GM12878 (cell line): ENCODE measurements around the gene SBK2. TPM values are rescaled to one million over a fixed set of nuclear protein-coding genes. Genes with fewer than 3 reads are reported as not detected.

Source experiments
- ATAC-seq: fragments of 200-7000 bp; cut with Tn5 transposase; 3 replicates; pipeline ENCODE4 v1.9.1; 2020; ENCODE audit warnings: mild to moderate bottlenecking, moderate library complexity
- BruUV-seq: library from RNA; stranded (reverse); fragments of 400-500 nt; replicated peaks from 2 replicates; lab custom pipeline; 2021; lab: Mats Ljungman, UMichigan
- CTCF ChIA-PET: fragments of 300-600 bp; sonication (Branson Sonifier 250); formaldehyde crosslinking; extraction: SDS; loops from one replicate; lab custom pipeline; 2021; ENCODE audit warnings: inconsistent platforms; lab: Yijun Ruan, JAX
- POLR2A ChIA-PET: fragments of 350-600 bp; formaldehyde crosslinking; extraction: SDS; loops from one replicate; lab custom pipeline; 2021; ENCODE audit warnings: inconsistent platforms; lab: Charles Lee
- RAD21 ChIA-PET: fragments of 300-600 bp; sonication (Branson Sonifier 250); formaldehyde crosslinking; loops from one replicate; lab custom pipeline; 2023; ENCODE audit warnings: antibody characterized with exemption; ENCODE audit not compliant: unreplicated experiment; lab: Charles Lee
- SMC1A ChIA-PET: fragments of 300-600 bp; sonication (Branson Sonifier 250); formaldehyde crosslinking; loops from one replicate; lab custom pipeline; 2023; ENCODE audit not compliant: unreplicated experiment, uncharacterized antibody; lab: Charles Lee
- DNase-seq: peaks from one replicate; pipeline ENCODE4 v3.0.0-alpha.2; 2011; ENCODE audit warnings: low read depth, low spot score
- FAIRE-seq: peaks from 3 replicates; lab custom pipeline; 2011; peaks lifted over from hg19 to GRCh38; lab: Jason Lieb, UNC
- H2AFZ ChIP-seq: 2 replicates; pipeline ENCODE4 v1.6.0; 2011; ENCODE audit warnings: low read depth, low read length, control low read depth; ENCODE audit not compliant: control insufficient read depth
- H3K27ac ChIP-seq: 2 replicates; pipeline ENCODE4 v1.5.1; 2011; ENCODE audit warnings: control low read depth; ENCODE audit not compliant: control insufficient read depth, insufficient read depth
- H3K27me3 ChIP-seq, 2 experiments: replicated peaks in 1 of 2; 2 replicates each; pipeline versions ENCODE4 v1.6.0 to v1.6.1; 2011; ENCODE audit warnings: low read length in 1 of 2; ENCODE audit not compliant: control insufficient read depth in 2 of 2, insufficient read depth in 2 of 2
- H3K36me3 ChIP-seq, 2 experiments: 2 replicates each; pipeline ENCODE4 v1.5.1; 2011; ENCODE audit warnings: low read length in 1 of 2; ENCODE audit not compliant: control insufficient read depth in 2 of 2, insufficient read depth in 2 of 2
- H3K4me1 ChIP-seq: 2 replicates; pipeline ENCODE4 v1.6.1; 2011; ENCODE audit warnings: mild to moderate bottlenecking, low read length, moderate library complexity, mixed read lengths; ENCODE audit not compliant: control insufficient read depth, insufficient read depth
- H3K4me2 ChIP-seq: 2 replicates; pipeline ENCODE4 v1.6.0; 2011; ENCODE audit warnings: control low read depth; ENCODE audit not compliant: control insufficient read depth, insufficient read depth
- H3K4me3 ChIP-seq: fragments of 200-600 bp; sonication (generic); 2 replicates; pipeline ENCODE4 v1.5.1; 2016
- H3K79me2 ChIP-seq: 2 replicates; pipeline ENCODE4 v1.6.0; 2011; ENCODE audit warnings: low read length; ENCODE audit not compliant: control insufficient read depth, insufficient read depth
- H3K9ac ChIP-seq: 2 replicates; pipeline ENCODE4 v1.8.0; 2011; ENCODE audit warnings: low read length, control low read depth, mixed read lengths; ENCODE audit not compliant: control insufficient read depth, insufficient read depth
- H3K9me3 ChIP-seq: replicated peaks from 3 replicates; pipeline ENCODE4 v1.5.1; 2011; ENCODE audit warnings: mild to moderate bottlenecking, low read length; ENCODE audit not compliant: control insufficient read depth, insufficient read depth
- H4K20me1 ChIP-seq: 2 replicates; pipeline ENCODE4 v1.6.0; 2011; ENCODE audit not compliant: control insufficient read depth, insufficient read depth
- BCLAF1 ChIP-seq: fragments of 450-650 bp; IDR thresholded peaks from 2 replicates; pipeline ENCODE4 v1.6.1; 2017; ENCODE audit warnings: antibody characterized with exemption, mild to moderate bottlenecking, moderate library complexity
- CHD4 ChIP-seq: fragments of 200-600 bp; sonication (generic); IDR thresholded peaks from 2 replicates; pipeline ENCODE4 v1.6.1; 2016; ENCODE audit warnings: mild to moderate bottlenecking
- HCFC1 ChIP-seq: fragments of 150-350 bp; IDR thresholded peaks from 2 replicates; pipeline ENCODE4 v1.6.1; 2014; ENCODE audit warnings: low read length
- NR2C1 ChIP-seq: fragments of 450-650 bp; IDR thresholded peaks from 2 replicates; pipeline ENCODE4 v1.6.1; 2017; ENCODE audit warnings: antibody characterized with exemption, mild to moderate bottlenecking, moderate library complexity
- SREBF1 ChIP-seq: IDR thresholded peaks from 2 replicates; pipeline ENCODE4 v1.6.1; 2012; ENCODE audit warnings: mild to moderate bottlenecking, low read length
- ZNF217 ChIP-seq: fragments of 450-650 bp; IDR thresholded peaks from 2 replicates; pipeline ENCODE4 v1.6.1; 2017; ENCODE audit warnings: antibody characterized with exemption, mild to moderate bottlenecking
- WGBS: methylation state at CpG from one replicate; pipeline ENCODE4 v1.1.6; 2016; ENCODE audit warnings: low lambda C conversion rate; ENCODE audit not compliant: insufficient replicate concordance, insufficient coverage; ENCODE audit errors: missing lambda C conversion rate; 5-methylcytosine and 5-hydroxymethylcytosine counted together
- in situ Hi-C: fragments of 300-500 bp; cut with MboI; formaldehyde crosslinking; loops from 9 replicates; pipeline ENCODE4 v1.14.3; 2018; ENCODE audit warnings: mixed read lengths
- intact Hi-C: fragments of 100-400 bp; cut with micrococcal nuclease; formaldehyde crosslinking; loops from one replicate; pipeline ENCODE4 v1.14.2; 2022; ENCODE audit not compliant: unreplicated experiment
- polyA plus RNA-seq, 11 experiments: library from polyadenylated mRNA; depleted of rRNA in 4 of 11; unstranded in 6 of 11; stranded (reverse) in 5 of 11; fragments of >200 nt; fragmentation: Nextera tagmentation in 4 of 11; fragmentation: Illumina TruSeq in 1 of 11; extraction: Ambion mirVana in 4 of 11; extraction: Trizol in 1 of 11; gene quantifications; 1 replicate in 1 of 11; 2 replicates in 10 of 11; pipeline versions ENCODE4 v1.2.1 to v1.2.3, GENCODE V29; 2011 to 2016; ENCODE audit warnings: inconsistent platforms in 2 of 11, missing spikeins in 2 of 11, low read depth in 1 of 11
- total RNA-seq, 4 experiments: library from RNA; depleted of rRNA in 3 of 4; stranded (reverse); fragments of >200 nt in 3 of 4; fragmentation: Illumina TruSeq in 1 of 4; extraction: Trizol in 1 of 4; gene quantifications; 2 replicates each; pipeline versions ENCODE4 v1.2.1 to v1.2.3, GENCODE V29; 2013 to 2021
- TF ChIP-seq, protein P1 (sequence below): fragments of 450-650 bp; IDR thresholded peaks from 2 replicates; pipeline ENCODE4 v1.6.1; 2014; ENCODE audit warnings: mild to moderate bottlenecking
- TF ChIP-seq, protein P2 (sequence below): fragments of 450-650 bp; IDR thresholded peaks from 2 replicates; pipeline ENCODE4 v1.6.1; 2017; ENCODE audit warnings: mild to moderate bottlenecking

Gene SBK2
- total and polyA plus RNA-seq, 10 of the 15 experiments (the other 5 are each of a cell fraction or from before 2014, with no cell fraction given) = not detected

DNA sequence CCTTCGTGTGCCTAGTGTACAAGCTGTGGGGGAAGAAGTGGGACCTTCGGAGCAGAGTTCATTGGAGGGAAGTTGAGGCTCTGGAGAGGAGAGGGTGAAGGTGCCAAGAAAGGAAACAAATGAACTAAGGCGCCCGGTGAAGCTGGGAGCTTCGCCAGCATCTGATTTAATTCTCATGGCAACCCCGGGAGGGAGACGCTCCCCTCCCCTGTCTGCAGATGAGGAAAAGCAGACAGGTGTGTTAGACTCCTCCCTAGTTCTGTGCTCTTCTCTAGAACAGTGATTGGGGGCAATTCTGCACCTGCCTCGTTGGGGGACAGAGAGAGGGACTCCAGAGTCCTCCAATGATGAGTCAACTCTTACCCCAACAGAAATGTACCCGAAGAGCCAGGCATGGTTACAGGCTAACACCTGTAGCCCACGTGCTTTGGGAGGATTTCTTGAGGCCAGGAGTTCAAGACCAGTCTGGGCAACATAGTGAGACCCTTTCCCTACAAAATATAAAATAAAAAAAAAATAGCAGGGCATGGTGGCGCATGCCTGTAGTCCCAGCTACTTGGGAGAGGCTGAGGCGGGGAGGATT, 44.5 kb downstream of the SBK2 start:
- ChIA-PET SMC1A (no interaction called here), RAD21 (no interaction called here), POLR2A (no interaction called here), CTCF (interaction anchor here (2.5 kb wide), 1 partner anchor 12 kb away, joined by 9 read pairs; no protein-coding TSS in a partner anchor)
- Histone ChIP-seq H3K9ac (no peak overlapping the region), H3K4me2 (no peak overlapping the region), H3K79me2 (no peaks in the 10 kb centered on the region), H4K20me1 (no peaks in the 10 kb centered on the region), H3K27ac (no peak overlapping the region), H3K27me3 (no peaks in the 10 kb centered on the region; a peak in 1 of 4 replicates), H3K4me3 (no peak overlapping the region), H3K36me3 (no peaks in the 10 kb centered on the region), H2AFZ (no peak overlapping the region), H3K9me3 (no peaks in the 10 kb centered on the region), H3K4me1 (no peaks in the 10 kb centered on the region)
- BruUV-seq = no TSS peak
- no peak for TF ChIP-seq ZNF217
- TF ChIP-seq, protein P1, sequence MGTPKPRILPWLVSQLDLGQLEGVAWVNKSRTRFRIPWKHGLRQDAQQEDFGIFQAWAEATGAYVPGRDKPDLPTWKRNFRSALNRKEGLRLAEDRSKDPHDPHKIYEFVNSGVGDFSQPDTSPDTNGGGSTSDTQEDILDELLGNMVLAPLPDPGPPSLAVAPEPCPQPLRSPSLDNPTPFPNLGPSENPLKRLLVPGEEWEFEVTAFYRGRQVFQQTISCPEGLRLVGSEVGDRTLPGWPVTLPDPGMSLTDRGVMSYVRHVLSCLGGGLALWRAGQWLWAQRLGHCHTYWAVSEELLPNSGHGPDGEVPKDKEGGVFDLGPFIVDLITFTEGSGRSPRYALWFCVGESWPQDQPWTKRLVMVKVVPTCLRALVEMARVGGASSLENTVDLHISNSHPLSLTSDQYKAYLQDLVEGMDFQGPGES = no peak
- TF ChIP-seq BCLAF1 = no peak
- TF ChIP-seq, protein P2, sequence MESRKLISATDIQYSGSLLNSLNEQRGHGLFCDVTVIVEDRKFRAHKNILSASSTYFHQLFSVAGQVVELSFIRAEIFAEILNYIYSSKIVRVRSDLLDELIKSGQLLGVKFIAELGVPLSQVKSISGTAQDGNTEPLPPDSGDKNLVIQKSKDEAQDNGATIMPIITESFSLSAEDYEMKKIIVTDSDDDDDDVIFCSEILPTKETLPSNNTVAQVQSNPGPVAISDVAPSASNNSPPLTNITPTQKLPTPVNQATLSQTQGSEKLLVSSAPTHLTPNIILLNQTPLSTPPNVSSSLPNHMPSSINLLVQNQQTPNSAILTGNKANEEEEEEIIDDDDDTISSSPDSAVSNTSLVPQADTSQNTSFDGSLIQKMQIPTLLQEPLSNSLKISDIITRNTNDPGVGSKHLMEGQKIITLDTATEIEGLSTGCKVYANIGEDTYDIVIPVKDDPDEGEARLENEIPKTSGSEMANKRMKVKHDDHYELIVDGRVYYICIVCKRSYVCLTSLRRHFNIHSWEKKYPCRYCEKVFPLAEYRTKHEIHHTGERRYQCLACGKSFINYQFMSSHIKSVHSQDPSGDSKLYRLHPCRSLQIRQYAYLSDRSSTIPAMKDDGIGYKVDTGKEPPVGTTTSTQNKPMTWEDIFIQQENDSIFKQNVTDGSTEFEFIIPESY = no peak
- no peak for TF ChIP-seq HCFC1
- TF ChIP-seq CHD4 = no peak
- no peak for TF ChIP-seq SREBF1
- no peak for TF ChIP-seq NR2C1
- intact Hi-C loops (no loop called here), in situ Hi-C loops (no loop called here)
- FAIRE-seq = no peak
- ATAC-seq = no peak
- DNase-seq = no peak
- WGBS = 31% methylated on average over 12 of the region's 12 CpGs
